Thyroid gland (tissue), 4 donors: ENCODE data around the gene SLC29A3.

Experiments used
- POLR2A ChIP-seq, 2 donors: fragments of 450-650 bp; IDR thresholded peaks; one replicate each; pipeline ENCODE4 v1.6.1; 2017; ENCODE audit warnings: antibody characterized with exemption in 2 of 2, mild to moderate bottlenecking in 2 of 2, moderate library complexity in 1 of 2
- TF ChIP-seq, protein P1 (sequence below), 6 experiments: fragments of 200-600 bp in 3 of 6; fragments of 450-650 bp in 3 of 6; sonication (generic) in 3 of 6; IDR thresholded peaks; one replicate each; pipeline ENCODE4 v1.5.1; 2016 to 2019; ENCODE audit warnings: antibody characterized with exemption in 6 of 6, mild to moderate bottlenecking in 2 of 6, inconsistent platforms in 1 of 6, moderate library complexity in 1 of 6

DNA sequence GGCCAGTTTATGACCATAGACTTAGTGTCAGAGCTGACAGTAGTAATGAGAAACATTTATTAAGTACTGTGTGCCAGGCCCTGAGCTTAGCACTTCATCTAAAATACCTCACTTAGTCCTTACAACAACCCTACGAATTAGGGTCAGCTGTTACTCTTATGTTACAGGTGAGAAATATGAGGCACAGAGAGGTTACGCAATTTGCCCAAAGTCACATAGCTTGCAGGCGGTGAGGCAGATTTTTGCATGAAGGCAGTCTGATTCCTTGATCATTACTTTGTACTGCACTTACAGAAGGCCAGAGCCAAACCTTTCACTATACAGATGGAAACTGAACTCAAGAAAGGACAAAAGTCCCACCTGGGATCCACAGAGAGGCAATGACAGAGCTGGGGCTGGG, 87.8 kb downstream of the SLC29A3 start:
- TF ChIP-seq, protein P1, sequence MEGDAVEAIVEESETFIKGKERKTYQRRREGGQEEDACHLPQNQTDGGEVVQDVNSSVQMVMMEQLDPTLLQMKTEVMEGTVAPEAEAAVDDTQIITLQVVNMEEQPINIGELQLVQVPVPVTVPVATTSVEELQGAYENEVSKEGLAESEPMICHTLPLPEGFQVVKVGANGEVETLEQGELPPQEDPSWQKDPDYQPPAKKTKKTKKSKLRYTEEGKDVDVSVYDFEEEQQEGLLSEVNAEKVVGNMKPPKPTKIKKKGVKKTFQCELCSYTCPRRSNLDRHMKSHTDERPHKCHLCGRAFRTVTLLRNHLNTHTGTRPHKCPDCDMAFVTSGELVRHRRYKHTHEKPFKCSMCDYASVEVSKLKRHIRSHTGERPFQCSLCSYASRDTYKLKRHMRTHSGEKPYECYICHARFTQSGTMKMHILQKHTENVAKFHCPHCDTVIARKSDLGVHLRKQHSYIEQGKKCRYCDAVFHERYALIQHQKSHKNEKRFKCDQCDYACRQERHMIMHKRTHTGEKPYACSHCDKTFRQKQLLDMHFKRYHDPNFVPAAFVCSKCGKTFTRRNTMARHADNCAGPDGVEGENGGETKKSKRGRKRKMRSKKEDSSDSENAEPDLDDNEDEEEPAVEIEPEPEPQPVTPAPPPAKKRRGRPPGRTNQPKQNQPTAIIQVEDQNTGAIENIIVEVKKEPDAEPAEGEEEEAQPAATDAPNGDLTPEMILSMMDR (IDR thresholded peaks at IDR 0.05): no peak
- TF ChIP-seq POLR2A (IDR thresholded peaks at IDR 0.05): no peak
